Endothelial cell of umbilical vein (primary cell): ENCODE data around the gene DAP. TPM values are rescaled to one million over a fixed set of nuclear protein-coding genes. Genes with fewer than 3 reads are reported as not detected.

Experiments
- BruUV-seq: library from RNA; stranded (reverse); fragments of 400-500 nt; replicated peaks from 2 replicates; lab custom pipeline; 2021; lab: Mats Ljungman, UMichigan
- CTCF ChIA-PET: fragments of 300-600, 350-600 bp; sonication (Branson Sonifier 250); formaldehyde crosslinking; loops from one replicate; lab custom pipeline; 2021; ENCODE audit warnings: antibody characterized with exemption, inconsistent platforms; lab: Charles Lee
- POLR2A ChIA-PET: fragments of 300-600, 350-600 bp; sonication (Branson Sonifier 250); formaldehyde crosslinking; loops from one replicate; lab custom pipeline; 2021; ENCODE audit warnings: antibody characterized with exemption, inconsistent platforms; lab: Charles Lee
- DNase-seq: peaks from one replicate; pipeline ENCODE4 v3.0.0-alpha.2; 2011; ENCODE audit warnings: low read depth, low spot score
- FAIRE-seq: peaks from 2 replicates; lab custom pipeline; 2011; peaks lifted over from hg19 to GRCh38; lab: Jason Lieb, UNC
- H2AFZ ChIP-seq: 2 replicates; pipeline ENCODE4 v1.6.0; 2012; ENCODE audit warnings: low read depth, low read length, control low read depth, inconsistent platforms
- H3K27ac ChIP-seq: 2 replicates; pipeline ENCODE4 v1.5.1; 2011; ENCODE audit warnings: low read depth, mild to moderate bottlenecking, control low read depth, low read length, moderate library complexity; ENCODE audit not compliant: insufficient read depth
- H3K27me3 ChIP-seq, 2 experiments: 2 replicates each; pipeline versions ENCODE4 v1.6.0 to v1.6.1; 2011; ENCODE audit warnings: low read length in 2 of 2, mixed read lengths in 1 of 2; ENCODE audit not compliant: control insufficient read depth in 2 of 2, insufficient read depth in 2 of 2
- H3K36me3 ChIP-seq, 2 experiments: 2 replicates in 1 of 2; 3 replicates in 1 of 2; pipeline ENCODE4 v1.5.1; 2011; ENCODE audit warnings: low read length in 2 of 2, mild to moderate bottlenecking in 1 of 2, moderate library complexity in 1 of 2; ENCODE audit not compliant: control insufficient read depth in 2 of 2, insufficient read depth in 2 of 2; ENCODE audit errors: extremely low read depth in 1 of 2
- H3K4me1 ChIP-seq: 3 replicates; pipeline ENCODE4 v1.5.1; 2011; ENCODE audit warnings: mild to moderate bottlenecking, low read length; ENCODE audit not compliant: control insufficient read depth, insufficient read depth; ENCODE audit errors: extremely low read depth
- H3K4me2 ChIP-seq: 2 replicates; pipeline ENCODE4 v1.6.1; 2011; ENCODE audit warnings: low read length, control low read depth, mixed read lengths; ENCODE audit not compliant: insufficient read depth
- H3K4me3 ChIP-seq, 3 experiments: fragments of 200-600 bp in 1 of 3; sonication (generic), shearing (Covaris generic) in 1 of 3; replicated peaks in 1 of 3; 2 replicates each; pipeline ENCODE4 v1.5.1; 2011 to 2016; ENCODE audit warnings: control low read depth in 3 of 3, low read length in 3 of 3, mild to moderate bottlenecking in 2 of 3, inconsistent platforms in 1 of 3, low read depth in 1 of 3, moderate library complexity in 1 of 3; ENCODE audit not compliant: insufficient read depth in 1 of 3
- H3K79me2 ChIP-seq: 2 replicates; pipeline ENCODE4 v1.6.0; 2012; ENCODE audit warnings: low read length, inconsistent platforms; ENCODE audit not compliant: control insufficient read depth, insufficient read depth
- H3K9ac ChIP-seq: replicated peaks from 2 replicates; pipeline ENCODE3; 2011; ENCODE audit warnings: low read length, control low read depth; ENCODE audit not compliant: insufficient read depth; ENCODE audit errors: extremely low read depth
- H3K9me1 ChIP-seq: replicated peaks from 3 replicates; pipeline ENCODE4 v1.6.0; 2011; ENCODE audit warnings: mild to moderate bottlenecking, low read length; ENCODE audit not compliant: control insufficient read depth, insufficient read depth; ENCODE audit errors: extremely low read depth
- H3K9me3 ChIP-seq: replicated peaks from 2 replicates; pipeline ENCODE4 v1.5.1; 2012; ENCODE audit warnings: low read length, inconsistent platforms; ENCODE audit not compliant: control insufficient read depth, insufficient read depth
- H4K20me1 ChIP-seq: replicated peaks from 2 replicates; pipeline ENCODE3; 2011; ENCODE audit warnings: mild to moderate bottlenecking, low read length; ENCODE audit not compliant: control insufficient read depth, insufficient read depth; ENCODE audit errors: extremely low read depth
- EZH2 ChIP-seq: IDR thresholded peaks from 2 replicates; pipeline ENCODE4 v1.6.1; 2012; ENCODE audit warnings: borderline replicate concordance, low read depth, mild to moderate bottlenecking, moderate library complexity, low read length, inconsistent platforms; ENCODE audit not compliant: severe bottlenecking
- FOS ChIP-seq: IDR thresholded peaks from 2 replicates; pipeline ENCODE4 v1.6.1; 2011; ENCODE audit warnings: mild to moderate bottlenecking, low read length, moderate library complexity, borderline replicate concordance; ENCODE audit not compliant: insufficient read depth
- GATA2 ChIP-seq: IDR thresholded peaks from 2 replicates; pipeline ENCODE4 v1.7.0; 2011; ENCODE audit warnings: low read depth, mild to moderate bottlenecking, moderate library complexity, mixed read lengths, low read length; ENCODE audit not compliant: insufficient read length, insufficient read depth
- JUN ChIP-seq: IDR thresholded peaks from 2 replicates; pipeline ENCODE4 v1.6.1; 2011; ENCODE audit warnings: borderline replicate concordance, low read depth; ENCODE audit not compliant: insufficient read length, insufficient read depth
- MYC ChIP-seq: IDR thresholded peaks from one replicate; pipeline ENCODE4 v1.6.1; 2011; ENCODE audit warnings: mild to moderate bottlenecking, low read depth, low read length
- POLR2A ChIP-seq: IDR thresholded peaks from 2 replicates; pipeline ENCODE4 v1.6.1; 2012; ENCODE audit warnings: low read depth, mild to moderate bottlenecking, control low read depth, low read length
- POLR2AphosphoS5 ChIP-seq: IDR thresholded peaks from 2 replicates; pipeline ENCODE4 v1.6.1; 2012; ENCODE audit warnings: low read depth, mild to moderate bottlenecking, control low read depth, low read length, moderate library complexity; ENCODE audit not compliant: insufficient read depth
- dilution Hi-C: fragments of 300-500 bp; cut with MboI; formaldehyde crosslinking; loops from one replicate; pipeline ENCODE4 v1.15.0; 2019; ENCODE audit warnings: low sequenced_read_pairs; ENCODE audit not compliant: extremely low pct_ligation_motif_present
- intact Hi-C: fragments of 100-400 bp; cut with micrococcal nuclease; formaldehyde crosslinking; loops from one replicate; pipeline ENCODE4 v1.10.0; 2022
- polyA plus RNA-seq, 4 experiments: library from polyadenylated mRNA; depleted of rRNA in 3 of 4; stranded (reverse) in 3 of 4; unstranded in 1 of 4; fragments of >200 nt; gene quantifications; 2 replicates each; pipeline versions ENCODE4 v1.2.1 to v1.2.3, GENCODE V29; 2011 to 2012; ENCODE audit warnings: missing spikeins in 1 of 4
- total RNA-seq: library from RNA; stranded (reverse); gene quantifications from 2 replicates; pipeline ENCODE4 v1.2.3, GENCODE V29; 2021
- TF ChIP-seq, protein P1 (sequence below): IDR thresholded peaks from 2 replicates; pipeline ENCODE4 v1.6.1; 2011; ENCODE audit not compliant: insufficient read depth, insufficient read length
- TF ChIP-seq, protein P2 (sequence below), 2 donors: IDR thresholded peaks; 1 replicate in 1 of 2; 2 replicates in 1 of 2; pipeline ENCODE4 v1.5.1; 2011; ENCODE audit warnings: low read length in 2 of 2, mild to moderate bottlenecking in 2 of 2, moderate library complexity in 2 of 2, control low read depth in 1 of 2, inconsistent platforms in 1 of 2, low read depth in 1 of 2; ENCODE audit not compliant: insufficient read depth in 1 of 2; ENCODE audit errors: extremely low read depth in 1 of 2

Gene DAP
- total and polyA plus RNA-seq, 2 donors (not counting 3 experiments of a cell fraction or from before 2014, with no cell fraction given): 79.8 to 188 TPM

DNA sequence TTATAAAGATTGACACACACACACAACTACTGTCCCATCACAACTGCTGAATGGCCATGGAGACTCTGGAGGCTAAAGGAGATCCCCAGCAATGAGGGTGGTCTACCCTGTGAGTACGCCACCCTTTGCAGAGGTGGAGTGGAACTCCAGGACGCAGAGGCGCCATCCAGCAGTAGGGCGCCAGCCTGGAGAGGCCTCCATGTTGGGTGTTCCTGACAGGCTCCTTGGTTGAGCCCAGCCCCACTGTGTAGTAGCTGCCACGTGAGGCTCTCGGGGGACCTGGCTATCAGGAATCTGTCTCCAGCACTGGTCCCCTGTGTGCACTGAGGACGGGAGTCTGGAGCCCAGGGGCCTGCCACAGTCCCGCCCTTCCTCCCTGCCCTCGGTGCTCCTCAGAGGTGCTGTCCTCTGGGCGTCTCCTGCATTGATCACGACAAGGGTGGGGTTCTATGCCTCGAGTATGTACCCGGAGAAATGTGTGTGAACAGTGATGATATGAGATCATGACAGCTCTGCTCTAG, 72.3 kb downstream of the DAP start:
- DNase-seq: no peak
- Histone ChIP-seq H3K36me3 (peaks cover 2 to 3% of the 10 kb centered on the region in 2 experiments), H2AFZ (no peak overlapping the region), H3K4me2 (no peak overlapping the region), H3K9ac (no peak overlapping the region), H3K4me1 (no peaks in the 10 kb centered on the region), H3K79me2 (peaks cover 17% of the 10 kb centered on the region), H3K4me3 (no peak overlapping the region), H3K9me3 (no peaks in the 10 kb centered on the region), H3K27ac (no peak overlapping the region), H3K9me1 (no peaks in the 10 kb centered on the region), H4K20me1 (no peaks in the 10 kb centered on the region), H3K27me3 (no peaks in the 10 kb centered on the region)
- no peak for FAIRE-seq
- BruUV-seq: no TSS peak
- intact Hi-C loops: loop anchor here (1.0 kb wide), 1 partner anchor 236 kb away; no protein-coding TSS in a partner anchor
- TF ChIP-seq GATA2 (no peak), FOS (no peak), POLR2AphosphoS5 (no peak), MYC (no peak), EZH2 (no peak), POLR2A (no peak), JUN (no peak)
- TF ChIP-seq, protein P1, sequence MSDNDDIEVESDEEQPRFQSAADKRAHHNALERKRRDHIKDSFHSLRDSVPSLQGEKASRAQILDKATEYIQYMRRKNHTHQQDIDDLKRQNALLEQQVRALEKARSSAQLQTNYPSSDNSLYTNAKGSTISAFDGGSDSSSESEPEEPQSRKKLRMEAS: no peak
- TF ChIP-seq, protein P2, sequence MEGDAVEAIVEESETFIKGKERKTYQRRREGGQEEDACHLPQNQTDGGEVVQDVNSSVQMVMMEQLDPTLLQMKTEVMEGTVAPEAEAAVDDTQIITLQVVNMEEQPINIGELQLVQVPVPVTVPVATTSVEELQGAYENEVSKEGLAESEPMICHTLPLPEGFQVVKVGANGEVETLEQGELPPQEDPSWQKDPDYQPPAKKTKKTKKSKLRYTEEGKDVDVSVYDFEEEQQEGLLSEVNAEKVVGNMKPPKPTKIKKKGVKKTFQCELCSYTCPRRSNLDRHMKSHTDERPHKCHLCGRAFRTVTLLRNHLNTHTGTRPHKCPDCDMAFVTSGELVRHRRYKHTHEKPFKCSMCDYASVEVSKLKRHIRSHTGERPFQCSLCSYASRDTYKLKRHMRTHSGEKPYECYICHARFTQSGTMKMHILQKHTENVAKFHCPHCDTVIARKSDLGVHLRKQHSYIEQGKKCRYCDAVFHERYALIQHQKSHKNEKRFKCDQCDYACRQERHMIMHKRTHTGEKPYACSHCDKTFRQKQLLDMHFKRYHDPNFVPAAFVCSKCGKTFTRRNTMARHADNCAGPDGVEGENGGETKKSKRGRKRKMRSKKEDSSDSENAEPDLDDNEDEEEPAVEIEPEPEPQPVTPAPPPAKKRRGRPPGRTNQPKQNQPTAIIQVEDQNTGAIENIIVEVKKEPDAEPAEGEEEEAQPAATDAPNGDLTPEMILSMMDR (IDR thresholded peaks at IDR 0.05; ENCODE audit: extremely low read depth in 1 of 2, insufficient read depth in 1 of 2, low read depth in 1 of 2, low read length in 2 of 2): no peak
- ChIA-PET CTCF (interaction anchor here (0.6 to 1.5 kb wide), 3 partner anchors 14 to 61 kb away, joined by 3 to 7 read pairs (median 5); no protein-coding TSS in a partner anchor), POLR2A (no interaction called here)
- dilution Hi-C loops: no loop called here
